ENCODE results near the gene SIN3B. TPM values are rescaled to one million over a fixed set of nuclear protein-coding genes. Genes with fewer than 3 reads are reported as not detected.
A peak's percentile ranks its signal among the peaks of the same experiment; 100 is the strongest.

Gene SIN3B
- total and polyA plus RNA-seq, 9 of the 15 experiments (the other 6 are each of a cell fraction or from before 2014, with no cell fraction given) = 0.51 to 34.2 (median 14.3) TPM

GRCh38 chr19:16890461-16891184, 61.4 kb downstream of the SIN3B start (continued):
- TF ChIP-seq ZNF407 (IDR thresholded peaks at IDR 0.05; ENCODE audit: low read depth) = no peak
- TF ChIP-seq CSDE1 (IDR thresholded peaks at IDR 0.05) = no peak
- peak; percentile 38; the same call in 1 of the 2 replicates for TF ChIP-seq POLR2G (IDR thresholded peaks at IDR 0.05; ENCODE audit: low read depth, low read length)
- TF ChIP-seq MAFK (IDR thresholded peaks at IDR 0.05; ENCODE audit: low read length) = peak; percentile 44
- peak; percentile 92 for TF ChIP-seq POLR2H (tag; IDR thresholded peaks at IDR 0.05; ENCODE audit: low read depth)
- TF ChIP-seq NR4A1 (CRISPR knock-in tag; IDR thresholded peaks at IDR 0.05) = no peak
- no peak; the same call in 1 of the 2 replicates for TF ChIP-seq NR4A1 (tag; IDR thresholded peaks at IDR 0.05)
- no peak for TF ChIP-seq HMG20B (CRISPR knock-in tag; IDR thresholded peaks at IDR 0.05)
- TF ChIP-seq ADNP (tag; IDR thresholded peaks at IDR 0.05) = 0 out of 2 replicates have a peak, but pooled peaks have one; percentile 2
- no peak for TF ChIP-seq SNRNP70 (optimal IDR thresholded peaks at IDR 0.05; ENCODE audit: low read depth, low read length)
- TF ChIP-seq, protein P1, sequence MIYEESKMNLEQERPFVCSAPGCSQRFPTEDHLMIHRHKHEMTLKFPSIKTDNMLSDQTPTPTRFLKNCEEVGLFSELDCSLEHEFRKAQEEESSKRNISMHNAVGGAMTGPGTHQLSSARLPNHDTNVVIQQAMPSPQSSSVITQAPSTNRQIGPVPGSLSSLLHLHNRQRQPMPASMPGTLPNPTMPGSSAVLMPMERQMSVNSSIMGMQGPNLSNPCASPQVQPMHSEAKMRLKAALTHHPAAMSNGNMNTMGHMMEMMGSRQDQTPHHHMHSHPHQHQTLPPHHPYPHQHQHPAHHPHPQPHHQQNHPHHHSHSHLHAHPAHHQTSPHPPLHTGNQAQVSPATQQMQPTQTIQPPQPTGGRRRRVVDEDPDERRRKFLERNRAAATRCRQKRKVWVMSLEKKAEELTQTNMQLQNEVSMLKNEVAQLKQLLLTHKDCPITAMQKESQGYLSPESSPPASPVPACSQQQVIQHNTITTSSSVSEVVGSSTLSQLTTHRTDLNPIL (CRISPR knock-in tag; IDR thresholded peaks at IDR 0.05) = no peak
- peak; percentile 88 for TF ChIP-seq ARID1B (IDR thresholded peaks at IDR 0.05)
- TF ChIP-seq ESRRA (IDR thresholded peaks at IDR 0.05; ENCODE audit: borderline replicate concordance, low read depth) = peak; percentile 97
- TF ChIP-seq THAP12 (CRISPR knock-in tag; IDR thresholded peaks at IDR 0.05) = no peak
- TF ChIP-seq TFAM (CRISPR knock-in tag; conservative IDR thresholded peaks at IDR 0.05) = no peak
